Hepatocyte (in vitro differentiated cells): Measurements from ENCODE around the gene CYP1B1. TPM values are rescaled to one million over a fixed set of nuclear protein-coding genes. Genes with fewer than 3 reads are reported as not detected.
A peak's percentile ranks its signal among the peaks of the same experiment; 100 is the strongest.

Source experiments
- DNase-seq: peaks from one replicate; pipeline ENCODE4 v3.0.0-alpha.2; 2016; ENCODE audit warnings: low spot score
- H2AFZ ChIP-seq: fragments of 200-600 bp; sonication (generic); 2 replicates; pipeline ENCODE4 v1.6.0; 2016; ENCODE audit warnings: antibody characterized with exemption, mild to moderate bottlenecking
- H3K27ac ChIP-seq: fragments of 200-600 bp; sonication (generic); 2 replicates; pipeline ENCODE4 v1.5.1; 2016; ENCODE audit warnings: mild to moderate bottlenecking
- H3K27me3 ChIP-seq: fragments of 200-600 bp; sonication (generic); 2 replicates; pipeline ENCODE4 v1.6.1; 2016
- H3K36me3 ChIP-seq: fragments of 200-600 bp; sonication (generic); replicated peaks from 2 replicates; pipeline ENCODE4 v1.5.1; 2016; ENCODE audit warnings: low read depth; ENCODE audit not compliant: insufficient read depth
- H3K4me1 ChIP-seq: fragments of 200-600 bp; sonication (generic); 2 replicates; pipeline ENCODE4 v1.5.1; 2016; ENCODE audit warnings: mild to moderate bottlenecking, moderate library complexity; ENCODE audit not compliant: insufficient read depth
- H3K4me2 ChIP-seq: fragments of 200-600 bp; sonication (generic); 2 replicates; pipeline ENCODE4 v1.6.0; 2016
- H3K4me3 ChIP-seq: fragments of 200-600 bp; sonication (generic); 2 replicates; pipeline ENCODE4 v1.5.1; 2016; ENCODE audit warnings: mild to moderate bottlenecking
- H3K79me2 ChIP-seq: fragments of 200-600 bp; sonication (generic); 2 replicates; pipeline ENCODE4 v1.6.0; 2017; ENCODE audit warnings: mild to moderate bottlenecking
- H3K9me2 ChIP-seq: fragments of 200-600 bp; sonication (generic); replicated peaks from 2 replicates; pipeline ENCODE4 v1.6.0; 2017; ENCODE audit warnings: mild to moderate bottlenecking; ENCODE audit not compliant: insufficient read depth
- H3K9me3 ChIP-seq: fragments of 200-600 bp; sonication (generic); 2 replicates; pipeline ENCODE4 v1.5.1; 2016; ENCODE audit warnings: low read depth, mild to moderate bottlenecking
- H4K20me1 ChIP-seq: fragments of 200-600 bp; sonication (generic); 2 replicates; pipeline ENCODE4 v1.6.0; 2016; ENCODE audit warnings: mild to moderate bottlenecking; ENCODE audit not compliant: insufficient read depth, poor library complexity, severe bottlenecking
- CTCF ChIP-seq: fragments of 200-600 bp; sonication (generic); IDR thresholded peaks from 2 replicates; pipeline ENCODE4 v1.5.1; 2016; ENCODE audit warnings: antibody characterized with exemption, mild to moderate bottlenecking; ENCODE audit not compliant: poor library complexity
- EZH2 ChIP-seq: fragments of 200-600 bp; sonication (generic); IDR thresholded peaks from 2 replicates; pipeline ENCODE4 v1.6.1; 2016; ENCODE audit warnings: antibody characterized with exemption, mild to moderate bottlenecking, borderline replicate concordance
- EZH2phosphoT487 ChIP-seq: fragments of 200-600 bp; sonication (generic); IDR thresholded peaks from one replicate; pipeline ENCODE4 v1.6.1; 2018; ENCODE audit warnings: antibody characterized with exemption, mild to moderate bottlenecking, low read depth, moderate library complexity; ENCODE audit not compliant: unreplicated experiment, severe bottlenecking
- WGBS: methylation state at CpG from one replicate; pipeline ENCODE4 v1.1.6; 2016; ENCODE audit warnings: low lambda C conversion rate; ENCODE audit errors: missing lambda C conversion rate; 5-methylcytosine and 5-hydroxymethylcytosine counted together
- polyA plus RNA-seq: library from polyadenylated mRNA; unstranded; fragments of >200 nt; fragmentation: Nextera tagmentation; extraction: Ambion mirVana; gene quantifications from 2 replicates; pipeline ENCODE4 v1.2.1, GENCODE V29; 2016
- total RNA-seq: library from RNA; depleted of rRNA; stranded (reverse); fragments of >200 nt; gene quantifications from 2 replicates; pipeline ENCODE4 v1.2.3, GENCODE V29; 2014

CYP1B1 gene
- total and polyA plus RNA-seq, 2 experiments from 2014 or later = 23.2 to 38.5 TPM

DNA sequence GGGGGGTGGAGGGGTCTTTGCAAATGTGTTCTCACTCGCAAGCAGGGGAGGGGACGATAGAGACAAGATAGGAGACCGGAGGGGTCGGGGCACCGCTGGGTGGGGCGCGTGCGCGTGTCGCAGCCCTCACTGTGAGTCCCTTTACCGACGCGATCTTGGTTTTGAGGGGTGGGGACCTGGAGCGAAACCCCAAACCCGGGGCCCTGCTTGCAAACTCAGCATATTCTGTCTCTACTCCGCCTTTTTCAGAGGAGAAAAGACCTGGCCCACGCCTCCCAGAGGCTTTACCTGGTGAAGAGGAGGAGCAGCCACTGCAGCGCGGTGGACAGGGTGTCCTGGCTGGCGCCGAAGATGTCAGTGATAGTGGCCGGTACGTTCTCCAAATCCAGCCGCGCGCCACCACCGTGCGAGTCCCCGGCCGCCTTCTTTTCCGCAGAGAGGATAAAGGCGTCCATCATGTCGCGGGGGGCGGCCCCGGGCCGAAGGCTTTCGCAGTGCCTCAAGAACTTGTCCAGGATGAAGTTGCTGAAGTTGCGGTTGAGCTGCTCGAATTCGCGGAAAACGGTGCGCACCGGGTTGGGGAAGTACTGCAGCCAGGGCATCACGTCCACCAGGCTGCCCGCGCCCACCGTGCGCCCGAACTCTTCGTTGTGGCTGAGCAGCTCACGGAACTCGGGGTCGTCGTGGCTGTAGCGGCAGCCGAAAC lies 1.7 kb downstream of the CYP1B1 start:
- H3K79me2 ChIP-seq = no peaks in the 10 kb centered on the region
- TF ChIP-seq EZH2 (peak; percentile 36), CTCF (peak; percentile 2), EZH2phosphoT487 (peak; percentile 16)
- peaks cover 36% of the 10 kb centered on the region for H3K4me1 ChIP-seq
- peak overlapping the region; percentile 26 for H2AFZ ChIP-seq
- H3K36me3 ChIP-seq = no peaks in the 10 kb centered on the region
- H3K9me2 ChIP-seq = no peaks in the 10 kb centered on the region
- peak overlapping the region; percentile 93 for H3K4me2 ChIP-seq
- H4K20me1 ChIP-seq = no peaks in the 10 kb centered on the region
- 10% methylated on average over 47 of the region's 58 CpGs for WGBS
- peak overlapping the region; percentile 20 for H3K4me3 ChIP-seq
- peaks cover 39% of the 10 kb centered on the region for H3K27me3 ChIP-seq
- no peak overlapping the region for H3K27ac ChIP-seq
- no peaks in the 10 kb centered on the region for H3K9me3 ChIP-seq
- DNase-seq = no peak

GRCh38 chr2:38073211-38074057 lies 2.5 kb downstream of the CYP1B1 start:
- Histone ChIP-seq H3K9me3 (no peaks in the 10 kb centered on the region), H3K9me2 (no peaks in the 10 kb centered on the region), H2AFZ (peak overlapping the region; percentile 26), H3K79me2 (no peaks in the 10 kb centered on the region), H3K27ac (no peak overlapping the region), H3K4me1 (peaks cover 36% of the 10 kb centered on the region), H4K20me1 (no peaks in the 10 kb centered on the region), H3K4me3 (peak overlapping the region; percentile 20), H3K36me3 (no peaks in the 10 kb centered on the region), H3K27me3 (peaks cover 39% of the 10 kb centered on the region), H3K4me2 (peak overlapping the region; percentile 93)
- TF ChIP-seq EZH2phosphoT487 (no peak), EZH2 (peak; percentile 73), CTCF (no peak)
- DNase-seq = no peak
- 29% methylated on average over 32 of the region's 32 CpGs for WGBS

DNA sequence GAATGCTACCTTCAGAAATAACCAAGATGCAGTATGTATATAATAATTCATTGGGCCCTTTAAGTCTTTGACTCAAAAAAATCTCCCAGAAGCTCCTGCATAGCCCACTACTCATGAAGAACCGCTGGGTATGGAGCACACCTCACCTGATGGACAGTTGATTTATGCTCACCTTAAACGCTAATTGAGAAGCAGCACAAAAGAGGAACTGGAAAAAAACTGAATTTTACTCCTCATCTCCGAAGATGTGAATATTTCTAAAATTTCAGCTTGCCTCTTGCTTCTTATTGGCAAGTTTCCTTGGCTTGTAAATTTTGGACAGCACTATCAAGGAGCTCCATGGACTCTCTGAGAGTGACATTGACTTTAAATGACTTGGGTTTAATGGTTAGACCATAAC lies 5.5 kb downstream of the CYP1B1 start:
- Histone ChIP-seq H3K9me3 (no peaks in the 10 kb centered on the region), H4K20me1 (no peaks in the 10 kb centered on the region), H3K4me3 (no peak overlapping the region), H3K9me2 (no peaks in the 10 kb centered on the region), H3K79me2 (no peaks in the 10 kb centered on the region), H3K36me3 (no peaks in the 10 kb centered on the region), H3K4me2 (no peak overlapping the region), H3K27ac (no peak overlapping the region), H3K4me1 (peaks cover 19% of the 10 kb centered on the region), H3K27me3 (peaks cover 32% of the 10 kb centered on the region), H2AFZ (no peak overlapping the region)
- TF ChIP-seq EZH2phosphoT487 (no peak), EZH2 (no peak), CTCF (no peak)
- 90% methylated on average over 3 of the region's 3 CpGs for WGBS
- DNase-seq = no peak
